HG02678 (cell line): ENCODE data around the gene FGF4.
"Not testable (repeated sequence)": the region's sequence is repeated elsewhere in the genome, so short reads cannot be mapped to it uniquely, and the experiment has no call there.

Experiments
- ATAC-seq: cut with Tn5 transposase; IDR thresholded peaks from one replicate; pipeline ENCODE4 v1.9.1; 2021; ENCODE audit warnings: mild to moderate bottlenecking, moderate library complexity; ENCODE audit not compliant: unreplicated experiment

Gene FGF4

GRCh38 chr11:69774354-69775162, 583 bp downstream of the FGF4 start:
- ATAC-seq, result no peak

- no peak for ATAC-seq
These were observed 1.4 kb downstream of the FGF4 start for GRCh38 chr11:69773626-69774353.

- no peak for ATAC-seq
These were observed 3.7 kb downstream of the FGF4 start for GRCh38 chr11:69771466-69771865.

GRCh38 chr11:69770540-69770939, 4.6 kb downstream of the FGF4 start:
- no peak for ATAC-seq

- ATAC-seq, result no peak
These were observed 9.6 kb downstream of the FGF4 start for GRCh38 chr11:69765498-69765995.

GRCh38 chr11:69764918-69765317, 10.2 kb downstream of the FGF4 start:
- not testable (repeated sequence) for ATAC-seq

GRCh38 chr11:69760319-69760718, 14.8 kb downstream of the FGF4 start:
- no peak for ATAC-seq

- no peak for ATAC-seq
These were observed 22.3 kb downstream of the FGF4 start for GRCh38 chr11:69752890-69753289.

GRCh38 chr11:69750875-69751597, 24.1 kb downstream of the FGF4 start:
- ATAC-seq, result no peak

- ATAC-seq, result no peak
These were observed 24.9 kb downstream of the FGF4 start for GRCh38 chr11:69750108-69750850.

- no peak for ATAC-seq
These were observed 26.5 kb downstream of the FGF4 start for GRCh38 chr11:69748637-69749036.

- no peak for ATAC-seq
These were observed 28.1 kb downstream of the FGF4 start for GRCh38 chr11:69746752-69747742.

- no peak for ATAC-seq
These were observed 29.0 kb downstream of the FGF4 start for GRCh38 chr11:69746140-69746539.

- no peak for ATAC-seq
These were observed 29.9 kb downstream of the FGF4 start for GRCh38 chr11:69745201-69745600.

GRCh38 chr11:69744435-69744834, 30.7 kb downstream of the FGF4 start:
- ATAC-seq, result no peak

GRCh38 chr11:69734841-69735240, 40.3 kb downstream of the FGF4 start:
- no peak for ATAC-seq

GRCh38 chr11:69734367-69734766, 40.8 kb downstream of the FGF4 start:
- ATAC-seq, result no peak

GRCh38 chr11:69732910-69733309, 42.2 kb downstream of the FGF4 start:
- no peak for ATAC-seq

- no peak for ATAC-seq
These were observed 44.0 kb downstream of the FGF4 start for GRCh38 chr11:69731110-69731509.

- ATAC-seq, result no peak
These were observed 44.6 kb downstream of the FGF4 start for GRCh38 chr11:69730500-69730899.
